Panc1 (cell line): ENCODE data around the gene GNLY.

Source experiments
- CTCF ChIP-seq: fragments of 450-650 bp; IDR thresholded peaks from 2 replicates; pipeline ENCODE4 v1.5.1; 2017; ENCODE audit warnings: mild to moderate bottlenecking
- POLR2AphosphoS5 ChIP-seq: IDR thresholded peaks from 2 replicates; pipeline ENCODE4 v1.6.1; 2012; ENCODE audit warnings: mild to moderate bottlenecking, low read depth, low read length, moderate library complexity

- TF ChIP-seq CTCF = no peak
- TF ChIP-seq POLR2AphosphoS5 = no peak
Measured at GRCh38 chr2:85710687-85711577, 16.8 kb downstream of the GNLY start.
